Fibroblast of mammary gland (primary cell): ENCODE measurements around the gene CDKN2A.
A peak's percentile ranks its signal among the peaks of the same experiment; 100 is the strongest.

ENCODE experiments used
- DNase-seq: peaks from one replicate; pipeline ENCODE4 v3.0.0-alpha.2; 2010; ENCODE audit warnings: low read depth
- H3K4me3 ChIP-seq: 2 replicates; pipeline ENCODE4 v1.5.1; 2011; ENCODE audit warnings: low read depth, mild to moderate bottlenecking, low read length, moderate library complexity; ENCODE audit not compliant: control insufficient read depth
- CTCF ChIP-seq: conservative IDR thresholded peaks from 2 replicates; pipeline ENCODE4 v1.5.1; 2011; ENCODE audit warnings: low read depth, low read length, inconsistent platforms; ENCODE audit not compliant: control insufficient read depth, insufficient read depth

Gene CDKN2A

GRCh38 chr9:22037954-22038690 lies 43.9 kb upstream of the CDKN2A start:
- H3K4me3 ChIP-seq: no peak overlapping the region
- TF ChIP-seq CTCF: peak; percentile 58
- peak; percentile 62 for DNase-seq

GRCh38 chr9:22036866-22037626 lies 42.9 kb upstream of the CDKN2A start:
- TF ChIP-seq CTCF: no peak
- H3K4me3 ChIP-seq: no peak overlapping the region
- DNase-seq: peak; percentile 56

- no peak for TF ChIP-seq CTCF
- no peak overlapping the region for H3K4me3 ChIP-seq
- DNase-seq: no peak
Observed at GRCh38 chr9:22035591-22036011, 41.4 kb upstream of the CDKN2A start.

- no peak overlapping the region for H3K4me3 ChIP-seq
- TF ChIP-seq CTCF: no peak
- no peak for DNase-seq
Observed at GRCh38 chr9:22033012-22033630, 38.9 kb upstream of the CDKN2A start.

DNA sequence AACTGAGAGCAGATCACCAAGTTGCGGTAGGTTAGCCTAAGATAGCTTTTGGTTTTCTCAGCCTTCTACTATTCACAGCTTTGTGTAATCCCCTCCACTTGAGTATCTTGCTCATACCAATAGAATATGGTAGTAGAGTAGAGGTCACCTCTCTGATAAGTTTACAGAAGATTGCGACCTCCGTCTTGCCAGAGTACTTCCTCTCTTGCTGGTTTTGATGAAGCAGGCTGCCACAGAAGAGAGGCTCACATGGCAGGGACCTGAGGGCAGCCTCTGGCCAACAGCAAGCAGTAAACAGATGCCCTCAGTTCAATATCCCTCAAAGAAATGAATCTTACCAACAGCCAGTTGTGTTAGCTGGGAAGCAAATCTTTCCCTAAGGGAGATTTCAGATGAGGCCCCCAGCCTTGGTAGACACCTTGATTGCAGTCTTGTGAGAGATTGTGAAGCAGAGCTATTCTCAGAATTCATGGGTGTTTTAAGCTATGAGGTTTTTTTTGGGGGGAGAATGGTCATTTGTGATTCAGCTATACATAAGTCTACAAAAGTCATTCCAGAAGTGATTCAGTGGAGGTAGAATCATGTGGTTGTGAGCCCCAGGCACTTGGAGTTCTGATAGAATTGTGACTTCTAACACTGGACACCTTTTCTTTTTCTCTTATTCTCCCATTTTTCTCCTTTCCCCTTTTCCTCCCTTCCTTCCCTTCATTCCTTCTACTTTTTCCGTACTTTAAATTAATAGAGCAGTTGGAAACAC lies 37.6 kb upstream of the CDKN2A start:
- H3K4me3 ChIP-seq: no peak overlapping the region
- DNase-seq: no peak
- TF ChIP-seq CTCF: no peak

DNA sequence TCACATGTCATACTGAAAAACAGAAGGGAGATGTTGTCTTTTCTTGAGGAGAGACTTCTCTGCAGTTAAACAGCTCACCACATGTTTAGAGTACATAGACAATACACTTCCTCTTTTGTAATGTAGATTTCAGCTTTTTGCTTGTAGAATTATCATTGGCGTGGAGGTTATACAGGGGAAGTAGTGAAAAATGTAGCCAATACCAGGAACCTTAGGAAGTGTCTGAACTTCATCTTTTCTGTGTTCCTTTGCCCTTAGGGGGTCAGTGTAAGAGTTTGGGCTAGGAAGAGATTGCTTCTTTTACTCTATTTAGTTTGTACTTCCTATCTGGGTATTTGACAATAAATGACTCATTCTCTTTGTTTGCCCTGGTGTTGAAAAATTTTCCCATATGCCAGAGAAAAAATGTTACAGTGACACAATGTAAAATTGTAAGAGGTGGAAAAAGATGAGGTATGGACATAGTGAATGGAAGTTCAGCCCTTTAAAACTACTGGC lies 36.0 kb upstream of the CDKN2A start:
- no peak overlapping the region for H3K4me3 ChIP-seq
- no peak for TF ChIP-seq CTCF
- peak; percentile 74 for DNase-seq
